Mesenchymal stem cell (in vitro differentiated cells and primary cell): ENCODE measurements around the gene HES1.

Source experiments
- DNase-seq: peaks from one replicate; pipeline ENCODE4 v3.0.0-alpha.2; 2013
- H2AFZ ChIP-seq: one replicate; pipeline ENCODE4 v1.6.1; 2013; ENCODE audit warnings: low read depth, mild to moderate bottlenecking, control low read depth, inconsistent platforms, low read length, moderate library complexity
- H2AK5ac ChIP-seq: 2 replicates; pipeline ENCODE4 v1.6.1; 2013; ENCODE audit warnings: low read length, moderate library complexity, mild to moderate bottlenecking, inconsistent platforms; ENCODE audit not compliant: severe bottlenecking
- H2BK120ac ChIP-seq: one replicate; pipeline ENCODE4 v1.6.1; 2013; ENCODE audit warnings: low read depth, mild to moderate bottlenecking, inconsistent platforms, low read length, moderate library complexity
- H2BK12ac ChIP-seq, 2 experiments: one replicate each; pipeline ENCODE4 v1.6.1; 2013; ENCODE audit warnings: inconsistent platforms in 2 of 2, low read length in 2 of 2, mild to moderate bottlenecking in 2 of 2, moderate library complexity in 2 of 2, control low read depth in 1 of 2
- H2BK15ac ChIP-seq: one replicate; pipeline ENCODE4 v1.6.1; 2013; ENCODE audit warnings: mild to moderate bottlenecking, low read depth, inconsistent platforms; ENCODE audit not compliant: poor library complexity, severe bottlenecking
- H2BK5ac ChIP-seq: 2 replicates; pipeline ENCODE4 v1.6.1; 2013; ENCODE audit warnings: low read depth, mild to moderate bottlenecking, low read length, control low read depth, inconsistent platforms; ENCODE audit not compliant: poor library complexity, severe bottlenecking
- H3K14ac ChIP-seq, 2 experiments: one replicate each; pipeline ENCODE4 v1.6.1; 2013; ENCODE audit warnings: inconsistent platforms in 2 of 2, low read length in 2 of 2, control low read depth in 1 of 2, mild to moderate bottlenecking in 1 of 2, moderate library complexity in 1 of 2
- H3K18ac ChIP-seq, 2 experiments: one replicate each; pipeline ENCODE4 v1.6.1; 2013; ENCODE audit warnings: inconsistent platforms in 2 of 2, low read length in 2 of 2, control low read depth in 1 of 2, low read depth in 1 of 2, mild to moderate bottlenecking in 1 of 2
- H3K23ac ChIP-seq, 2 experiments: one replicate each; pipeline ENCODE4 v1.6.1; 2013; ENCODE audit warnings: inconsistent platforms in 2 of 2, low read length in 2 of 2, mild to moderate bottlenecking in 2 of 2, moderate library complexity in 2 of 2, control low read depth in 1 of 2
- H3K27ac ChIP-seq: 2 replicates; pipeline ENCODE4 v1.5.1; 2013; ENCODE audit warnings: mild to moderate bottlenecking, moderate library complexity, low read length, control low read depth, inconsistent platforms; ENCODE audit not compliant: poor library complexity, severe bottlenecking
- H3K27me3 ChIP-seq, 2 experiments: 2 replicates each; pipeline versions ENCODE4 v1.6.1 to v1.7.0; 2013; ENCODE audit warnings: low read length in 2 of 2, mild to moderate bottlenecking in 2 of 2, moderate library complexity in 2 of 2, control low read depth in 1 of 2, inconsistent platforms in 1 of 2; ENCODE audit not compliant: control insufficient read depth in 1 of 2, insufficient read depth in 1 of 2
- H3K36me3 ChIP-seq, 2 experiments: 2 replicates each; pipeline versions ENCODE4 v1.6.1 to v1.7.0; 2013; ENCODE audit warnings: low read length in 2 of 2, control low read depth in 1 of 2, inconsistent platforms in 1 of 2, low read depth in 1 of 2, mild to moderate bottlenecking in 1 of 2; ENCODE audit not compliant: insufficient read depth in 2 of 2, control insufficient read depth in 1 of 2
- H3K4ac ChIP-seq, 2 experiments: one replicate each; pipeline ENCODE4 v1.6.1; 2013; ENCODE audit warnings: inconsistent platforms in 2 of 2, low read length in 2 of 2, mild to moderate bottlenecking in 2 of 2, moderate library complexity in 2 of 2, control low read depth in 1 of 2, low read depth in 1 of 2
- H3K4me1 ChIP-seq: 2 replicates; pipeline ENCODE4 v1.6.1; 2013; ENCODE audit warnings: low read depth, low read length, control low read depth; ENCODE audit not compliant: control insufficient read depth, insufficient read depth
- H3K4me2 ChIP-seq: 2 replicates; pipeline ENCODE4 v1.6.1; 2013; ENCODE audit warnings: low read length, mild to moderate bottlenecking, inconsistent platforms; ENCODE audit not compliant: poor library complexity, severe bottlenecking
- H3K4me3 ChIP-seq, 2 experiments: 2 replicates each; pipeline versions ENCODE4 v1.5.1 to v1.7.0; 2013; ENCODE audit warnings: low read length in 2 of 2, mild to moderate bottlenecking in 2 of 2, control low read depth in 1 of 2, low read depth in 1 of 2; ENCODE audit not compliant: insufficient read depth in 1 of 2
- H3K79me1 ChIP-seq: replicated peaks from 2 replicates; pipeline ENCODE4 v1.6.1; 2013; ENCODE audit warnings: mild to moderate bottlenecking, control low read depth, low read length, inconsistent platforms; ENCODE audit not compliant: poor library complexity, severe bottlenecking
- H3K9ac ChIP-seq: 2 replicates; pipeline ENCODE4 v1.7.0; 2013; ENCODE audit warnings: mild to moderate bottlenecking, low read length, moderate library complexity
- H3K9me3 ChIP-seq: 2 replicates; pipeline ENCODE4 v1.7.0; 2013; ENCODE audit warnings: mild to moderate bottlenecking, low read length; ENCODE audit not compliant: control insufficient read depth
- H4K8ac ChIP-seq: one replicate; pipeline ENCODE4 v1.6.1; 2013; ENCODE audit warnings: inconsistent platforms, mild to moderate bottlenecking, low read length, moderate library complexity
- H4K91ac ChIP-seq: one replicate; pipeline ENCODE4 v1.6.1; 2013; ENCODE audit warnings: mild to moderate bottlenecking, low read length, inconsistent platforms
- WGBS: methylation state at CpG from one replicate; pipeline ENCODE4 v1.1.7; 2013; ENCODE audit warnings: mixed read lengths; 5-methylcytosine and 5-hydroxymethylcytosine counted together

HES1 gene

DNA sequence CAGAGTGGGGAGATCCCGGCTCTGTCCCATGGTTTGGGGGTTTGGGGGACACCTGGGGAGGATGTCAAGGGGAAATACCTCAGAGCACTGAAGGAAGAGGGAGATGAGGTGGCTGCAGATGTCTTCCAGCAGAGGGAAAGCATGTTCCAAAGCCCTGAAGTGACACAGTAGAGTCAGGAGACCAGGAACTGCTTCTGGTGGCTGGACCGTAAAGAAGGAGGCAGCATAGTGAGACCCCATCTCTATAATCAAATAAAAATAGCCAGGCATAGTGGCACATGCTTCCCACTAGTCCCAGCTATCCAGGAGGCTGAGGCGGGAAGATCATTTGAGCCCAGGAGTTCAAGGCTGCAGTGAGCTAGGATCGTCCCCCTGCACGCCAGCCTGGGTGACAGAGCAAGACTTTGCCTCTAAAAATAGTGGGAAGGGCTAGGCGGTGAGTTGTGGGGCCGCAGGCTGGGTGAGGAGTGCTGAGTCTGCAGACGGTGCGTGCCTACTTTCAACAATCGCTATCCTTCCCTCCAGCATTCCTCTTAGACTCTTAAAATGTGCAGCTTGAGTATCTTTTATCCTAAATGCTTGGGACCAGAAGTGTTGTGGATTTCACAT lies 26.2 kb downstream of the HES1 start:
- Histone ChIP-seq H3K4ac (no peak overlapping the region), H2AK5ac (no peak overlapping the region), H3K14ac (peak overlapping the region in 1 of 2 experiments; percentile 55), H3K4me1 (peaks cover 2% of the 10 kb centered on the region), H4K91ac (peak overlapping the region; percentile 61), H3K9ac (no peak overlapping the region), H4K8ac (peak overlapping the region; percentile 42), H3K36me3 (no peaks in the 10 kb centered on the region), H2BK15ac (no peak overlapping the region), H3K18ac (no peak overlapping the region), H2BK120ac (no peak overlapping the region), H3K23ac (peak overlapping the region in 1 of 2 experiments; percentile 26), H3K27ac (no peak overlapping the region), H3K4me3 (no peak overlapping the region), H3K4me2 (no peak overlapping the region), H2AFZ (no peak overlapping the region), H3K27me3 (peaks cover 70 to 85% of the 10 kb centered on the region in 2 experiments), H2BK5ac (no peak overlapping the region), H2BK12ac (peak overlapping the region; percentile 56 to 71), H3K9me3 (no peaks in the 10 kb centered on the region), H3K79me1 (no peaks in the 10 kb centered on the region)
- WGBS = 77% methylated on average over 9 of the region's 10 CpGs
- no peak for DNase-seq

DNA sequence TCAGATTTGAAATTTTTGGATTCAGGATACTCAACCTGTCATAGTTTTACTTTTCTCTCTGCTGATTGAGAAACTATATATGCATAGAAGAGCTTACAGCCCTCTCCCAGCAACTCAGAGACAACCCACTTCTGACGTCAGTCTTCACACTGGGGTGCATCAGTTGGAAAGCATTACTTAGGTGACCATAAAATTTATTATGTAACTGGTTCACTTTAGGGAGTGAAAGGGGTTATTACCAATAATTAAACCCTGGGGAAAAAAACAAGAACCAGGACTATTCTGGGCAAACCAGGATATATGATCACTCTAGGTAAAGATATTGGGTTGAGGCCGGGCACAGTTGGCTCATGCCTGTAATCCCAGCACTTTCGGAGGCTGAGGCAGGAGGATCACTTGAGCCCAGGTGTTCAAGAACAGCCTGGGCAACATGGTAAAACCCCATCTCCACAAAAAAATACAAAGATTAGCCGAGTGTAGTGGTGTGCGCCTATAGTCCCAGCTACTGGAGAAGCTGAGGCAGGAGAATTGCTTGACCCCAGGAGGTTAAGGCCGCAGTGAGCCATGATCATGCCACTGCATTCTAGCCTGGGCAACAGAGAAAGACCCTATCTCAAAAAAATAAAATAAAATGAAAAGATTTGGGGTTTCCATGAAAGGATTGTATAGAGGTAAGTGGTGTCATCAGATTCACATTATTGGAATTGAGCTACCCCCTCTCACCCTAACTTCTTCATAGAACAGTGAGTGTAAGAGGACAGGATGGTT lies 27.1 kb downstream of the HES1 start:
- no peak overlapping the region for H3K18ac ChIP-seq
- no peak overlapping the region for H3K14ac ChIP-seq
- no peak overlapping the region for H4K91ac ChIP-seq
- H3K27ac ChIP-seq = no peak overlapping the region
- H3K4me2 ChIP-seq = no peak overlapping the region
- H2BK5ac ChIP-seq = no peak overlapping the region
- no peak overlapping the region for H2BK120ac ChIP-seq
- H2AFZ ChIP-seq = no peak overlapping the region
- H3K27me3 ChIP-seq = peaks cover 66 to 89% of the 10 kb centered on the region in 2 experiments
- WGBS = 73% methylated on average over 5 of the region's 6 CpGs
- H3K79me1 ChIP-seq = no peaks in the 10 kb centered on the region
- no peak overlapping the region for H2AK5ac ChIP-seq
- no peak overlapping the region for H3K4me3 ChIP-seq
- no peak overlapping the region for H2BK15ac ChIP-seq
- no peak overlapping the region for H3K9ac ChIP-seq
- no peaks in the 10 kb centered on the region for H3K9me3 ChIP-seq
- H4K8ac ChIP-seq = no peak overlapping the region
- no peak overlapping the region for H2BK12ac ChIP-seq
- H3K4ac ChIP-seq = no peak overlapping the region
- H3K23ac ChIP-seq = no peak overlapping the region
- DNase-seq = no peak
- H3K36me3 ChIP-seq = no peaks in the 10 kb centered on the region
- peaks cover 2% of the 10 kb centered on the region for H3K4me1 ChIP-seq

DNA sequence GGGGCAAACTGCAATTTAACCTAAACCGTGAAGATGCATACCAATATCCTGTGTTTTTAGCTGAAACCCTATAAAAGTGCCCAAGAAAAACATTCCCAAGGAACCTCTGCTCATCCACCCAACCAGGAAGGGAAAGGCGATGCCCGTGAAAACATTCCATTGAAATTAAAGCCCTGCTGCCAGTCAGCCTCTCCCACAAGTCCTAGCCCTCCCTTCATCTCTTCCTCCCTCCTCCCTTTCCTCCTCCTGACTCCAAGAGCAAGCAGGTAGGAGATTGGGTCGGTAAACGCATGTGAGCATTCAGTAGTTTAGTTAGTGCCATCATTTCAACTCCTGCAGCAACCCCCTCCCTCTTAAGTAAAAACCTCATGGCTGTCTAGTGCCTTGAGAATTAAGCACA lies 27.7 kb downstream of the HES1 start:
- H3K27ac ChIP-seq = no peak overlapping the region
- H4K91ac ChIP-seq = no peak overlapping the region
- no peak overlapping the region for H3K14ac ChIP-seq
- H3K4ac ChIP-seq = peak overlapping the region in 1 of 2 experiments; percentile 35
- no peaks in the 10 kb centered on the region for H3K36me3 ChIP-seq
- no peak overlapping the region for H2AFZ ChIP-seq
- no peak overlapping the region for H2BK120ac ChIP-seq
- no peak overlapping the region for H4K8ac ChIP-seq
- H3K4me3 ChIP-seq = no peak overlapping the region
- H3K4me2 ChIP-seq = no peak overlapping the region
- H2AK5ac ChIP-seq = no peak overlapping the region
- no peaks in the 10 kb centered on the region for H3K79me1 ChIP-seq
- no peak for DNase-seq
- H3K9ac ChIP-seq = no peak overlapping the region
- H3K27me3 ChIP-seq = peaks cover 63 to 91% of the 10 kb centered on the region in 2 experiments
- no peak overlapping the region for H2BK12ac ChIP-seq
- 78% methylated on average over 5 of the region's 5 CpGs for WGBS
- H2BK15ac ChIP-seq = no peak overlapping the region
- no peaks in the 10 kb centered on the region for H3K9me3 ChIP-seq
- peaks cover 2% of the 10 kb centered on the region for H3K4me1 ChIP-seq
- H2BK5ac ChIP-seq = no peak overlapping the region
- no peak overlapping the region for H3K23ac ChIP-seq
- H3K18ac ChIP-seq = no peak overlapping the region

DNA sequence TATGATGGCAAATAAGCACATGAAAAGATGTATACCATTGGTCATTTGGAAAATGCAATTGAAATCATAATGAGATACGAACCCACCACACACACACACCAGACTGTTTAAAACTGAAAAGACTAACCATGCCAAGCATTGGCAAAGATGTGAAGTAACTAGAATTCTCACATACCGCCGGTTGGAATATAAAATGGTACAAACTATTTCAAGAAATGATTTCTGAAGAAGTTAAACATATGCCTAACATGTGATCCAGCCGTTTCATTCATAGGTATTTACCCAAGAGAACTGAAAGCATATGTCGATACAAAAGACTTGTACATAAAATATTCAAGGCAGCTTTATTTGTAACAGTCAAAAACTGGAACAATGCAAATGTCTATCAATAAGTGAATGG lies 28.9 kb downstream of the HES1 start:
- H3K27ac ChIP-seq = no peak overlapping the region
- H3K14ac ChIP-seq = no peak overlapping the region
- H3K23ac ChIP-seq = no peak overlapping the region
- H3K27me3 ChIP-seq = peaks cover 67 to 93% of the 10 kb centered on the region in 2 experiments
- H2BK5ac ChIP-seq = no peak overlapping the region
- H3K18ac ChIP-seq = no peak overlapping the region
- DNase-seq = no peak
- no peak overlapping the region for H3K4me2 ChIP-seq
- no peak overlapping the region for H3K4ac ChIP-seq
- H3K36me3 ChIP-seq = no peaks in the 10 kb centered on the region
- peaks cover 2% of the 10 kb centered on the region for H3K4me1 ChIP-seq
- no peaks in the 10 kb centered on the region for H3K79me1 ChIP-seq
- H3K9ac ChIP-seq = no peak overlapping the region
- no peaks in the 10 kb centered on the region for H3K9me3 ChIP-seq
- no peak overlapping the region for H3K4me3 ChIP-seq
- no peak overlapping the region for H2BK120ac ChIP-seq
- H2BK15ac ChIP-seq = no peak overlapping the region
- WGBS = 100% methylated on average over 4 of the region's 5 CpGs
- H2AFZ ChIP-seq = no peak overlapping the region
- H4K91ac ChIP-seq = no peak overlapping the region
- no peak overlapping the region for H2AK5ac ChIP-seq
- no peak overlapping the region for H4K8ac ChIP-seq
- H2BK12ac ChIP-seq = no peak overlapping the region
